ENCODE measurements around the gene CHD9. TPM values are rescaled to one million over a fixed set of nuclear protein-coding genes. Genes with fewer than 3 reads are reported as not detected.

CHD9 gene, protein sequence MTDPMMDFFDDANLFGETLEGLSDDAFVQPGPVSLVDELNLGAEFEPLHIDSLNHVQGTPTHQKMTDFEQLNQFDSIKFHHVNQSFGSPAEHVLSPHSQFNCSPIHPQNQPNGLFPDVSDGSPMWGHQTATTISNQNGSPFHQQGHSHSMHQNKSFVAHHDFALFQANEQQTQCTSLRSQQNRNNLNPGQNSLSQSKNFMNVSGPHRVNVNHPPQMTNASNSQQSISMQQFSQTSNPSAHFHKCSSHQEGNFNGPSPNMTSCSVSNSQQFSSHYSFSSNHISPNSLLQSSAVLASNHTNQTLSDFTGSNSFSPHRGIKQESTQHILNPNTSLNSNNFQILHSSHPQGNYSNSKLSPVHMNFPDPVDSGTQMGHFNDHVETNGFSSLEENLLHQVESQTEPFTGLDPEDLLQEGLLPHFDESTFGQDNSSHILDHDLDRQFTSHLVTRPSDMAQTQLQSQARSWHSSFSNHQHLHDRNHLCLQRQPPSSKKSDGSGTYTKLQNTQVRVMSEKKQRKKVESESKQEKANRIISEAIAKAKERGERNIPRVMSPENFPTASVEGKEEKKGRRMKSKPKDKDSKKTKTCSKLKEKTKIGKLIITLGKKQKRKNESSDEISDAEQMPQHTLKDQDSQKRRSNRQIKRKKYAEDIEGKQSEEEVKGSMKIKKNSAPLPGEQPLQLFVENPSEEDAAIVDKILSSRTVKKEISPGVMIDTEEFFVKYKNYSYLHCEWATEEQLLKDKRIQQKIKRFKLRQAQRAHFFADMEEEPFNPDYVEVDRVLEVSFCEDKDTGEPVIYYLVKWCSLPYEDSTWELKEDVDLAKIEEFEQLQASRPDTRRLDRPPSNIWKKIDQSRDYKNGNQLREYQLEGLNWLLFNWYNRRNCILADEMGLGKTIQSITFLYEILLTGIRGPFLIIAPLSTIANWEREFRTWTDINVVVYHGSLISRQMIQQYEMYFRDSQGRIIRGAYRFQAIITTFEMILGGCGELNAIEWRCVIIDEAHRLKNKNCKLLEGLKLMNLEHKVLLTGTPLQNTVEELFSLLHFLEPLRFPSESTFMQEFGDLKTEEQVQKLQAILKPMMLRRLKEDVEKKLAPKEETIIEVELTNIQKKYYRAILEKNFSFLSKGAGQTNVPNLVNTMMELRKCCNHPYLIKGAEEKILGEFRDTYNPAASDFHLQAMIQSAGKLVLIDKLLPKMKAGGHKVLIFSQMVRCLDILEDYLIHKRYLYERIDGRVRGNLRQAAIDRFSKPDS (N-terminal part only)
- total RNA-seq (10 to 100 TPM; 57.5 to 67.3 TPM), polyA plus RNA-seq (ENCODE audit: insufficient read depth, low read depth, low replicate concordance) (10.4 TPM)
- long read RNA-seq, donor 1, partial matches to known transcripts, result 0 of 2 reads
- long read RNA-seq, donor 1, other reads (novel, unspliced or antisense), result 0 of 2 reads
- long read RNA-seq, donor 2, partial matches to known transcripts, result 0 of 1 reads
- long read RNA-seq, donor 2, other reads (novel, unspliced or antisense), result 0 of 1 reads

DNA sequence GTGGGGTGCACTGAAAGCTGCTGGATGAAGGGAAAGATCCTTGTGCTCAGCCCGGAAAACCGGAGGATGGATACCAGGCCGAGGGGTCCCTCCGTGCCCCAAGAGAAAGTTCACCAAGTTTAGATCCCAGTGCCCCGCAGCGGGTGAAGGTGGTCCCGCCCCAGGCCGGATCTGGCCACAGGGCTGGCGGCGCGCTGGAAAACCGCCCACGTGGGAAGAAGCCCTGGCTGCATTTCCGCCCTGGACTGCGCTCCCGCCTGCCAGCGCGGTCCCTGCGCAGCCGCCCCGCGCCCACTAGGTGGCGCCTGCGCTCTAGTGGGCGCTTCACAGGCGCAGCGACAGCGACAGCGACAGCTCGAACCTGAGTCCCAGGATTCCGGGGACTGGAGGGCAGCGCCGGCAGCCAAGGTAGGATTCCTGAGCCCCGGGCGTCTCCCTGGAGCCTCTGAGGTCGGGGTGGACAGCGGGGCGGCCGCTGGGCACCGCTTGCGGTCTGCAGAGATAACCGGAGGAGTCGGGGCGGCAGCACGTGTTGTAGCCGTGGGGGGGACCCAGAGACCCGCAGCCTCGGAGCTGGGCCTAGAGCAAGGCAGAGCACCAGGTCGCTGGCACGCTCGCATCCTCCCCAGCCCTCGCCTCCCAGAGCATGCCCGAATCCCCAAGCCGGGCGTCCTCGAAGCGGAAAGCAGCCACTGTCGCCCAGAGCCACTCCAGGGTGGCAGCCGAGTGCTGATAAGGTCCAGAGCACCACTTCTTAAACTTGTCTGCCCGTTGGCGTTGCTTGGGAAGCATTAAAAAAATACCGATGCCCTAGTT, at the start of gene CHD9:
TSS of gene CHD9 (plus strand) at position 322 of the 816 bp plus-strand sequence. CDS start 101,099 bp downstream, outside the sequence.
- DNase-seq, result peak; percentile 87
- H3K36me3 ChIP-seq (ENCODE audit: low read depth, missing control alignments), result no peaks in the 10 kb centered on the region
- no peaks in the 10 kb centered on the region for H3K27me3 ChIP-seq
- TF ChIP-seq, protein P1, sequence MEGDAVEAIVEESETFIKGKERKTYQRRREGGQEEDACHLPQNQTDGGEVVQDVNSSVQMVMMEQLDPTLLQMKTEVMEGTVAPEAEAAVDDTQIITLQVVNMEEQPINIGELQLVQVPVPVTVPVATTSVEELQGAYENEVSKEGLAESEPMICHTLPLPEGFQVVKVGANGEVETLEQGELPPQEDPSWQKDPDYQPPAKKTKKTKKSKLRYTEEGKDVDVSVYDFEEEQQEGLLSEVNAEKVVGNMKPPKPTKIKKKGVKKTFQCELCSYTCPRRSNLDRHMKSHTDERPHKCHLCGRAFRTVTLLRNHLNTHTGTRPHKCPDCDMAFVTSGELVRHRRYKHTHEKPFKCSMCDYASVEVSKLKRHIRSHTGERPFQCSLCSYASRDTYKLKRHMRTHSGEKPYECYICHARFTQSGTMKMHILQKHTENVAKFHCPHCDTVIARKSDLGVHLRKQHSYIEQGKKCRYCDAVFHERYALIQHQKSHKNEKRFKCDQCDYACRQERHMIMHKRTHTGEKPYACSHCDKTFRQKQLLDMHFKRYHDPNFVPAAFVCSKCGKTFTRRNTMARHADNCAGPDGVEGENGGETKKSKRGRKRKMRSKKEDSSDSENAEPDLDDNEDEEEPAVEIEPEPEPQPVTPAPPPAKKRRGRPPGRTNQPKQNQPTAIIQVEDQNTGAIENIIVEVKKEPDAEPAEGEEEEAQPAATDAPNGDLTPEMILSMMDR (IDR thresholded peaks at IDR 0.05), result peak; percentile 98
- TF ChIP-seq POLR2A (IDR thresholded peaks at IDR 0.05), result no peak
- H3K4me3 ChIP-seq, result peak within 1 kb of the TSS; percentile 57 to 66
- intact Hi-C loops (cut with DNase I; ENCODE audit: low total_unique reads), result loop anchor here (2.0 kb wide), 1 partner anchor 76 kb away; no protein-coding TSS in a partner anchor
- H3K27ac ChIP-seq, result peak within 1 kb of the TSS; percentile 55 to 70
- no peaks in the 10 kb centered on the region for H3K9me3 ChIP-seq
- 0% methylated on average over 3 to 53 of the region's 62 CpGs for WGBS, 2 donors
- H3K4me1 ChIP-seq, result no peaks in the 10 kb centered on the region

DNA sequence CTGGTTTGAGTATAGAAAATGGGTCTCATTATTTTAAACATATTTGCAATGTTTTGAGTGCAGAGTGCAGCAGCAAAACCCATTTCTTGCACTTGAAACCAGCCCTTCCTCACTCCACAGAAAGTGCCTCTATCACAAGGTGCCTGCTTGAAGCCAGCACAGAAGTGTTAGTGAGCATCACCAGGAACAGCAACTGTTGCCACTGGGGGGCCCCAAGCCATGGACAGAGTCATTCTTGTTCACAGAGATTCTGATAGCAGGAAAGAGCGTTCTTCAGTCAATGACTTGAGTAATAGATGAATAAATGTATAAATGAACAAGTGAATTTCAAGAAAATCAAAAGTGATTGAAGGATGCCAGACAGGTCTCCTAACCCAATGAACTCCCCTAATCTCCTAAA, 47.7 kb upstream of the CHD9 start:
- H3K4me3 ChIP-seq, result no peak overlapping the region
- DNase-seq, result no peak

DNA sequence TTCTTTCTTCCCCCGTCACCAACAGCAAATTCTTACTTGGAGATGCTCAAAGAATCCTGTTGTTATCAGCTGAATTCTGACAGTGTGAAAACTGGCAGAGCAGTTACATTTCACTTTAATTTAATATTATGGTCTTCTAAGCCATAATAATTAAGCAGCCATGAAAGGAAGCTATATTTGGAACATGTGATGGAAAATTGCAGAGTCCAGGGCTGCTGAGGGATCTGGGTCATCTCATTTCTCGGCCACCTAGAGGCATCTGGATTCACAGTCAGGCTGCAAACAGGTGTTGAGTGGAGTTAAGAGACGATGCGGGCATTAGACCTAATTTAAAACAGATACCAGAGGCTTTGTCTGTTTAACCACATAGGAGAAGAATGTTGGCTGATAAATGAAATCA, 40.5 kb upstream of the CHD9 start:
- TF ChIP-seq, protein P1 (IDR thresholded peaks at IDR 0.05), result no peak
- no peak for TF ChIP-seq POLR2A (IDR thresholded peaks at IDR 0.05)
- Histone ChIP-seq H3K27me3 (no peaks in the 10 kb centered on the region), H3K9me3 (no peaks in the 10 kb centered on the region), H3K4me3 (no peak overlapping the region), H3K27ac (no peak overlapping the region), H3K4me1 (no peaks in the 10 kb centered on the region), H3K36me3 (ENCODE audit: low read depth, missing control alignments) (no peaks in the 10 kb centered on the region)
- intact Hi-C loops (cut with DNase I; ENCODE audit: low total_unique reads), result no loop called here
- WGBS, 2 donors, result 57 to 72% methylated on average over 4 of the region's 4 CpGs
- DNase-seq, result no peak

More for the DNA sequence above, 47.7 kb upstream of the CHD9 start:
- WGBS, 2 donors, result 89 to 95% methylated on average over 1 of the region's 1 CpG
- no peaks in the 10 kb centered on the region for H3K4me1 ChIP-seq
- intact Hi-C loops (cut with DNase I; ENCODE audit: low total_unique reads), result no loop called here
- H3K36me3 ChIP-seq (ENCODE audit: low read depth, missing control alignments), result no peaks in the 10 kb centered on the region
- no peak for TF ChIP-seq POLR2A (IDR thresholded peaks at IDR 0.05)
- TF ChIP-seq, protein P1 (IDR thresholded peaks at IDR 0.05), result no peak
- H3K27ac ChIP-seq, result no peak overlapping the region
- no peaks in the 10 kb centered on the region for H3K9me3 ChIP-seq
- H3K27me3 ChIP-seq, result no peaks in the 10 kb centered on the region
